ENCODE measurements around the gene RNASE7.
A peak's percentile ranks its signal among the peaks of the same experiment; 100 is the strongest.

The RNASE7 gene

GRCh38 chr14:21069388-21070082 lies 27.4 kb downstream of the RNASE7 start:
- DNase-seq: peak; percentile 39

DNA sequence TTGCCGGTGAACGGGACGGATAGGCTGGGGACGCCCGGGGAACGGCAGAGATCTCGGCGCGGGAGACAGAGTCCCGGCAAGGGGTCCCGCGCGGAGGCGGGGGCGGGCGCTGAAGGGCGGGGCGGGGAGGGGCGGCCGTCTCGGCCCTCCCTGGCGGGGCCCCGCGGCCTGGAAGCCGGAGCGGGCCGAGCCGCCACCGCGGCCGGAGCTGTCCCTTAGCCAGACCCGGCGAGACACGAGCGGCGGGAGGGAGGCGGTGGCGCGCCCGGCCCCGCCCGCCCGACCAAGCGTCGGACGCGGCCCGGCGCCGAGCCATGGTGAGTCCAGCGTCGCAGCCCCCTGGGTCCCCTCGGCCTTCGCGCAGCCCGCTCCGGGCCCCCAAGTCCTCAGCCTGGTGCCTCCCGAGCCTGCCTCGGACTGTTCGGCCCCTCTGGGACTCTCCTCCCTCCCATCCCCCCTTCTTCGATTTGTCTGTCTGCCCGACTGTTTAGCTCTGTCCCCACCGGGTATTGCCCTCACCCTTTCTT lies 28.0 kb downstream of the RNASE7 start, which contains the start of gene ARHGEF40:
ARHGEF40 (plus strand) TSS at position 222 of the 527 bp plus-strand sequence; CDS start at position 315, 93 bp downstream.
- DNase-seq: peak; percentile 49

GRCh38 chr14:21070610-21071224 lies 28.6 kb downstream of the RNASE7 start:
- peak; percentile 44 for DNase-seq

GRCh38 chr14:21071225-21072030 lies 29.3 kb downstream of the RNASE7 start:
- peak; percentile 96 for DNase-seq

- DNase-seq: peak; percentile 86
These were observed 29.9 kb downstream of the RNASE7 start for GRCh38 chr14:21072031-21072473.

DNA sequence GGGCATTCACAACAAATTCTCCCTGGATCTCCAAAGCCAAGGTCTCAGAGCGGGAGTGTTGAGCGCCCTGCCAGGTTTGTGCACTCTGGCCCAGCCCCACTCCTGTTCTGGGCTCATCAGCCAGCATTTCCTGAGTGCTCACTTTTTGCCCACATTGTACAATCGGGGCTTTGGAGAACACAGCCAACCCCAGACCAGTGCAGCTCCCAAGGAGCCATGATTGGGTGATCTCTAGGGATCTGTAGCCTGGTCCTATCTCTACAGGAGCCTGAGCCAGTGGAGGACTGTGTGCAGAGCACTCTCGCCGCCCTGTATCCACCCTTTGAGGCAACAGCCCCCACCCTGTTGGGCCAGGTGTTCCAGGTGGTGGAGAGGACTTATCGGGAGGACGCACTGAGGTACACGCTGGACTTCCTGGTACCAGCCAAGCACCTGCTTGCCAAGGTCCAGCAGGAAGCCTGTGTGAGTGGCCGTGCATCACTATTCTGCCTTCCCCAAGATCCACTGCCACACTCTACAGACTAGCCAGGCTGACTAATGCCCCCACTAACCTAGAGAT lies 30.7 kb downstream of the RNASE7 start:
- DNase-seq: no peak

GRCh38 chr14:21073921-21074320 lies 31.8 kb downstream of the RNASE7 start:
- DNase-seq: no peak

- no peak for DNase-seq
These were observed 32.5 kb downstream of the RNASE7 start for GRCh38 chr14:21074398-21075272.

DNA sequence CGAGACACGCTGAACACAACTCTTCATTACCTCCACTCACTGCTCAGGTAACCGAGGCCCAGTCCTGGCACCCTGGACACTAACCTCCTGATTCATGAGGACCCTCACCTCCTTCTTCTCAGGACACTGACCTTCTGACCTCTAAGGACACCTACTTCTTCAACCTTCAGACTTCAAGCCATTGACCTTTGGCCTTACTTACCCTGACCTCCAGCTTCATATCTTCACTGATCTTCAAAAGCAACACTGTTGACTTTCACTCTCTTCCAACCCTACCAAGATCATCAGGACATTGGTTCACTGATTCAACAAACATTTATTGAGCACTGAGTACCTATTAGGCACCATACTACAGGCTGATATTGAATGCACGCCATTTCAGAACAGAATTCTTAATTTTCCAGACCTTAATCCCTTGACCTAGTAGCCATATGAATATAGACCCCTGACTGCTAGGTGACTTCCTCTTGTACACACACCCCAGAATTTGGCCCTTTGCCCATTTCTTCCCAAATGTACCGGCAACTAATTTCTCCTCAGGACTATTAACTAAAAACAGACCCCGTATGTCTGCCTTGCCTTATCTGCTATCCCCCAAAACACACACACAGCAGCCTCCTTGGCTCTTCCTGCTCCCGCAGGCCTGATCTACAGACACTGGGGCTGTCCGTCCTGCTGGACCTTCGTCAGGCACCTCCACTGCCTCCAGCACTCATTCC lies 33.7 kb downstream of the RNASE7 start:
- no peak for DNase-seq

DNA sequence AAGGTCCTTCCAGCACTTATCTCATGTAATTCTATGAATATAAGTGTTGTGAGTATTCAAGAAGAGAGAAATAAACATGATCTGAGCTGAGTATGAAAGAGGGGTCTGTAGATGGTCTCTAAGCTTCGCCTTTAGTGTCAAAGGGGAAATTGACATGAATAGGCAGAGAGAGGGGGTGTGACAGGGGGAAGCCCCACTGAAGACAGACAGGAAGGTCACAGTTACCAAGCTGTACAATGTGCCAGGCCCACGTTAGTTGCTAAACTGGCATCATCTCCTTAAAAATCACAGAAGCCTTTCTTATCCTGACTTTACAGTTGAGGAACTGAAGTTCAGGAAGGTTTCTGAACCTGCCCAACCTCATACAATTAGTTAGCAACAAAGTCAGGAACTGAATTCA lies 35.5 kb downstream of the RNASE7 start:
- DNase-seq: no peak

DNA sequence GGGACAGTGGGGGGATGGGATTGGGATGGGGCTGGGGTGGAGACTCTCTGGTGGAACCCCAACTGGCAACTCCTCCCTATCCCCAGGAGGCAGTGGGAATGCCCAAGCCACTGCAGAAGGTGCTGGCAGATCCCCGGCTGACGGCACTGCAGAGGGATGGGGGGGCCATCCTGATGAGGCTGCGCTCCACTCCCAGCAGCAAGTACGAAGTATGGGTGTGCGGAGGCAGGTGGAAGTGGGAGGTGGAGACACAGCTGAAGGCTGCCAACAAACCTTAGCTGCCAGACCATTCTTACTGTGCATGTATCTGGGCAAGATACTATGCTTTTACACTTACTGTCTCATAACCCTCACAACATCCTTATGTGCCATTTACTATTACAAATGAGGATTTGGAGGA lies 36.1 kb downstream of the RNASE7 start:
- no peak for DNase-seq

DNA sequence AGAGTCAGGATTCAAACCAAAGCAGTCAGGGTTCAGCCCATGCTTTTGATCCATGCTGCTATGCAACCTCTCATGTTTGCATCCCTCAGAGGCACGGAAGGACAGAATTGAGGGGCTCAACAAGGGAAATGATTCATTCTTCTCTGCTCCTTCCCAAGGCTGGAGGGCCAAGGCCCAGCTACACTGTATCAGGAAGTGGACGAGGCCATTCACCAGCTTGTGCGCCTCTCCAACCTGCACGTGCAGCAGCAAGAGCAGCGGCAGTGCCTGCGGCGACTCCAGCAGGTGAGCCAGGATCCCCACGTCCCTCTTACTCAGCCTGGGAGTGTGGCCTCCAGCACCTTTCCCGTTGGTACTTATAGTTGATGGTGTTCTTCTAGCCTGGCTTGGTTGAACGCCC lies 36.6 kb downstream of the RNASE7 start:
- DNase-seq: no peak

DNA sequence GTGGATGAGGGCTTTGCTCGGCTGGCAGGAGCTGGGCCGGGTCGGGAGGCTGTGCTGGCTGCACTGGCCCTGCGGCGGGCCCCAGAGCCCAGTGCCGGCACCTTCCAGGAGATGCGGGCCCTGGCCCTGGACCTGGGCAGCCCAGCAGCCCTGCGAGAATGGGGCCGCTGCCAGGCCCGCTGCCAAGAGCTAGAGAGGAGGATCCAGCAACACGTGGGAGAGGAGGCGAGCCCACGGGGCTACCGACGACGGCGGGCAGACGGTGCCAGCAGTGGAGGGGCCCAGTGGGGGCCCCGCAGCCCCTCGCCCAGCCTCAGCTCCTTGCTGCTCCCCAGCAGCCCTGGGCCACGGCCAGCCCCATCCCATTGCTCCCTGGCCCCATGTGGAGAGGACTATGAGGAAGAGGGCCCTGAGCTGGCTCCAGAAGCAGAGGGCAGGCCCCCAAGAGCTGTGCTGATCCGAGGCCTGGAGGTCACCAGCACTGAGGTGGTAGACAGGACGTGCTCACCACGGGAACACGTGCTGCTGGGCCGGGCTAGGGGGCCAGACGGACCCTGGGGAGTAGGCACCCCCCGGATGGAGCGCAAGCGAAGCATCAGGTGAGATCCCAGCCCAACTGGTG lies 39.5 kb downstream of the RNASE7 start:
- DNase-seq: no peak

GRCh38 chr14:21083565-21084325 lies 41.6 kb downstream of the RNASE7 start:
- DNase-seq: no peak

DNA sequence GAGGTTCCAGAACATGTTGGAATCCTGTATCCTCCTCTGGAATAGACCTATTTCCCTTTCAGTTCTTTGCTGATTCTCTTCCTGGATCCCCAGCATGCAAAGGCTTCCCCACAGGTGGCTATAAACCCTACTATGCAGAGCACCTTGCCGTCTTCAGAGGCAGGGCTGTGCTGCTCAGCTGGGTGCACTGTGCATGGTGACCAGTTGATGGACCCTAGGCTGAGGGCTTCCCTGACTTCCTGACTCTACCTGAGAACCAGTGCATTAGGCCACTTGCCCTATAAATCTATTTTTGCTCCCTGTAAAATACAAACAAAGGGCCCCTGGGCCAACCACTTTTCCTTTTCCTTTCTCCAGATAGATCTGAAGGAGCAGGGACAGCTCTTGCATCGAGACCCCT lies 42.2 kb downstream of the RNASE7 start:
- DNase-seq: no peak

DNA sequence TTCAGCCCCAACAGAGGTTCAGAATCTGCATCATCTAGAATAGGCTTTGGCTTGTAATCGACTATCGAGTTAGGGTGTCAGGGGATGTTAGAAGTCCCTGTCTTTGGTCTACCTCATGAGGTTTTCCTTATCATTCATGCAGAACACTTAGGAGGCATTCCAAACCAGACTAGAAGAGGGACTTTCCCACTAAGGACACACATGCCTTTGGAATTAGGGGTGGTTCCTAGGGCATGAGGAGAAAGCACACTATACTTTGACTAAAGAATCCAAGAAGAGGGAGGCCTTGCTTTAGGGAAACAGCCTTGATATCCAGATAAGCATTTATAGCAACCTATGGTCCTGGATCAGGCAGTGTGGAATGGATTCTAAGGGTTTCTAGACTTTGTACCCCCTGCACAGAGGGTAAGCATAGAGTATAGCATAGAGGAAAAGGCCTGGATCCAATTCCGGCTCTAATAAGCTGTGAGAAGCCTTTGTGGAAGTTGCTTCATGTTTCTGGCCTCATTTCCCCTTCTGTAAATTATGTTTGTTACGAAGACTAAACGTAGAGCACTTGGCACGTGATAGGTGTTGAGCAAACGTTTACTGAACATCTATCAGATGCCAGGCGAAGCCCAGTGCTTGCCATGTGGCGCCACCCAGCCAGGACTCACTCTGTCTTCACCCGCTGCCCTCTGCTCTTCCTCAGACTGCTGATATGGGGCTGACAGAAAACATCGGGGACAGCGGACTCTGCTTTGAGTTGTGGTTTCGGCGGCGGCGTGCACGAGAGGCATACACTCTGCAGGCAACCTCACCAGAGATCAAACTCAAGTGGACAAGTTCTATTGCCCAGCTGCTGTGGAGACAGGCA lies 43.1 kb downstream of the RNASE7 start:
- DNase-seq: peak; percentile 49

- DNase-seq: no peak
These were observed 44.7 kb downstream of the RNASE7 start for GRCh38 chr14:21086908-21087293.

DNA sequence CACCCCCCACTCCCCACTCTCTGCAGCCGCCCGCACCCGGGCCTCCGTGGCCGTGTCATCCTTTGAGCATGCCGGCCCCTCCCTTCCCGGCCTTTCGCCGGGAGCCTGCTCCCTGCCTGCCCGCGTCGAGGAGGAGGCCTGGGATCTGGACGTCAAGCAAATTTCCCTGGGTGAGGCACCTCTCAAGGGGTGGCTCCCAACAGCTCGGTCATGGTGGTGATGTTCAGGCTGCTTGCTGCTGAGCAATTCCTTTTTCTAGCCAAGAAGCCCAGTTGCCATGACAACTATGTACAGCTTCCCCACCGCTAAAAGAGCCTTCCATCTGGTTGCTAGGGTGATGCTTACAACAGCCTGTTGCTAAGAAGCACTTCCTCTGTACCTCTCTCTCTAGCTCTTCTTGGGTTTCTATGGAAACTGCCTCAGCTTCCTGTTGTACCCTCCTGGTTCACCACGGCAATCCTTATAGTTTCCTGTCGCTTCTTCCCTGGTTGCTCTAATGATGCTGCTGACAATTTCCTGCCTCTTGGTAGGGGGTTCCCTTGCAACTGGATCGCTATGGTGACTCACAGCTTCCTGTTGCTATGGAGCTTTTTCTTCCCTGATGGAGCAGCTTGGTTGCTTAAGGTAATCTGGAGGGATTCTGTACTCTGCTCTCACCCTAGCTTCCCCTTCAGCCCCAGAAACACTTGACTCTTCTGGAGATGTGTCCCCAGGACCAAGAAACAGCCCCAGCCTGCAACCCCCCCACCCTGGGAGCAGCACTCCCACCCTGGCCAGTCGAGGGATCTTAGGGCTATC lies 45.3 kb downstream of the RNASE7 start:
- peak; percentile 95 for DNase-seq

Measured in fibroblast of upper back skin (primary cell).